ENCODE data around the gene PIP4K2A.
A peak's percentile ranks its signal among the peaks of the same experiment; 100 is the strongest.

PIP4K2A gene

DNA sequence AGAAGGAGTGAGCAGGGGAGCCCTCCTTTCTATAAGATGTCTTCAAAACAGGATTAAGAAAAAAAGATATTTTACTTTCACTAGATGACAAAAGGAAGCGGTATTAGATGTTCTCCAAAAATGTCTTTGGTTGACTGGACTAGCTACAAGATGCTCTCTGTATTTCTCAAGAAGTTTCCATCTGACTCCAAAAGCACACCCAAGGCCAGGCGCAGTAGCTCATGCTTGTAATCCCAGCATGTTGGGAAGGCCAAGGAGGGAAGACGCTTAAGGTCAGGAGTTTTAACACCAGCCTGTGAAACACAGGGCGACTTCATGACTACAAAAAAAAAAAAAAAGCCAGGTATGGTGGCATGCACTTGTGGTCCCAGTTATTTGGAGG lies 84.5 kb downstream of the PIP4K2A start:
- Histone ChIP-seq H3K4me3 (ENCODE audit: extremely low read depth, insufficient read depth, low read length, poor library complexity, severe bottlenecking) (no peak overlapping the region), H3K4me1 (ENCODE audit: control insufficient read depth, insufficient read depth, low read length, poor library complexity, severe bottlenecking) (peaks cover 56% of the 10 kb centered on the region), H3K9me3 (ENCODE audit: control insufficient read depth, low read length) (no peaks in the 10 kb centered on the region), H3K36me3 (ENCODE audit: control insufficient read depth, insufficient read depth, low read length) (no peaks in the 10 kb centered on the region), H3K27ac (ENCODE audit: low read depth, low read length, severe bottlenecking) (peak overlapping the region; percentile 52)
- 89 to 100% methylated on average over 1 to 3 of the region's 4 CpGs for WGBS, 2 experiments (ENCODE audit: insufficient coverage in 2 of 2)

DNA sequence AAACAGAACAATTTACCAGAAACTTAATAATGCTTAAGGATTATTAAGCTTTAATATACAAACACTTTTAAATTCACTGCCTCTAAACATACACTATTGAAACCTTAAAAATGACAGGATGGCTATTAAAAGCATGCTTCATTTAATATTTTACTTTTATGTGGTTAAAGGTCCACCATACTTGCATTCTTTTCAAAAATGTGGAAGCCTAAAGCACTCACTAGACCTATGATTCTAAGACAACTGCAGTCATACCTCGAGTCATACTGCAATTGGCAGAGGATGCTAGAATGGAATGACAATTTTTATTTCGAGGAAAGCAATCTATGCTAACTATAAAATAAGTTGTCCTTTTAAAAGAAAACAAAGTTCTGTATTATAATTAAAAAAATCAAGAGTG lies 85.3 kb downstream of the PIP4K2A start:
- no peaks in the 10 kb centered on the region for H3K9me3 ChIP-seq (ENCODE audit: control insufficient read depth, low read length)
- no peak overlapping the region for H3K4me3 ChIP-seq (ENCODE audit: extremely low read depth, insufficient read depth, low read length, poor library complexity, severe bottlenecking)
- H3K36me3 ChIP-seq (ENCODE audit: control insufficient read depth, insufficient read depth, low read length), result no peaks in the 10 kb centered on the region
- H3K27ac ChIP-seq (ENCODE audit: low read depth, low read length, severe bottlenecking), result no peak overlapping the region
- peaks cover 57% of the 10 kb centered on the region for H3K4me1 ChIP-seq (ENCODE audit: control insufficient read depth, insufficient read depth, low read length, poor library complexity, severe bottlenecking)
- WGBS, 2 experiments (ENCODE audit: insufficient coverage in 2 of 2), result no CpG with 5 or more reads among the region's 2 CpGs

DNA sequence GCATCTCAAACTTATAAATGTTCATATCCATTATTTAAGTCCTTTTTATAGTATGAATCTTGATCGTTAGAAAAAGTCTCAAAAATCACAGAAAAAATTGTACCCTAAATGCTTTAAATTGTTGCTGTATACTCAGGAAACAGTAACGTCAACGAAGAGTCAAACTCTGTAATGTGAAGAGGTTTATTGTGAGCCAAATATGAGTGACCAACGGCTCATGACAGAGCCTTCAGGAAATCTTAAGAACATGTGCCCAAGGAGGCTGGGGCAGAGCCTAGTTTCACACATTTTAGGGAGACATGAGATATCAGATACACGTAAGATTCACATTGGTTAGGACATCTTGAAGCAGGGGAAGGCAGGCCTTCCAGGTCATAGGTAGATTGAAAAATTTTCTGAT lies 86.1 kb downstream of the PIP4K2A start:
- Histone ChIP-seq H3K4me3 (ENCODE audit: extremely low read depth, insufficient read depth, low read length, poor library complexity, severe bottlenecking) (no peak overlapping the region), H3K36me3 (ENCODE audit: control insufficient read depth, insufficient read depth, low read length) (no peaks in the 10 kb centered on the region)
- 96 to 97% methylated on average over 4 of the region's 5 CpGs for WGBS, 2 experiments (ENCODE audit: insufficient coverage in 2 of 2)

DNA sequence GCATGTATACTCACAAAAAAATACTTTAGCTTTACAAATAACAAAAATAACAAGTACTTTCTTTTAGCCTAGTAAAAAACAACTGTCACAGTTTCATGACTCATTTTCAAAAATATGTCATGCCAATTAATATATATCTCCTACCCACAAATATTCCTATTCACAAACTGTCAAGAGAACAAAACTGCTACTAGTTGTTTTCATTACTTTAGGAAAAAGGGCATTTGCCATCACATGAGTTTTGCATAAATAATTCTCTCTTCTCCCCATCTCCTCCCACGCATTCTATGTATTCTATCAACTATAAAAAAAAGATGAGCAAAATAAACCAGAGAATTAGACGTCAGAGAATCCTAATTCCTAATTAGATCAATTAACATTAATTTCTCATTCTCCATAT lies 87.6 kb downstream of the PIP4K2A start:
- Histone ChIP-seq H3K4me3 (ENCODE audit: extremely low read depth, insufficient read depth, low read length, poor library complexity, severe bottlenecking) (no peak overlapping the region), H3K9me3 (ENCODE audit: control insufficient read depth, low read length) (no peaks in the 10 kb centered on the region), H3K4me1 (ENCODE audit: control insufficient read depth, insufficient read depth, low read length, poor library complexity, severe bottlenecking) (peaks cover 74% of the 10 kb centered on the region), H3K27ac (ENCODE audit: low read depth, low read length, severe bottlenecking) (peak overlapping the region; percentile 88), H3K36me3 (ENCODE audit: control insufficient read depth, insufficient read depth, low read length) (no peaks in the 10 kb centered on the region)
- 53 to 80% methylated on average over 1 to 2 of the region's 2 CpGs for WGBS, 2 experiments (ENCODE audit: insufficient coverage in 2 of 2)

More for the DNA sequence above, 86.1 kb downstream of the PIP4K2A start:
- H3K9me3 ChIP-seq (ENCODE audit: control insufficient read depth, low read length), result no peaks in the 10 kb centered on the region
- no peak overlapping the region for H3K27ac ChIP-seq (ENCODE audit: low read depth, low read length, severe bottlenecking)
- H3K4me1 ChIP-seq (ENCODE audit: control insufficient read depth, insufficient read depth, low read length, poor library complexity, severe bottlenecking), result peaks cover 65% of the 10 kb centered on the region

DNA sequence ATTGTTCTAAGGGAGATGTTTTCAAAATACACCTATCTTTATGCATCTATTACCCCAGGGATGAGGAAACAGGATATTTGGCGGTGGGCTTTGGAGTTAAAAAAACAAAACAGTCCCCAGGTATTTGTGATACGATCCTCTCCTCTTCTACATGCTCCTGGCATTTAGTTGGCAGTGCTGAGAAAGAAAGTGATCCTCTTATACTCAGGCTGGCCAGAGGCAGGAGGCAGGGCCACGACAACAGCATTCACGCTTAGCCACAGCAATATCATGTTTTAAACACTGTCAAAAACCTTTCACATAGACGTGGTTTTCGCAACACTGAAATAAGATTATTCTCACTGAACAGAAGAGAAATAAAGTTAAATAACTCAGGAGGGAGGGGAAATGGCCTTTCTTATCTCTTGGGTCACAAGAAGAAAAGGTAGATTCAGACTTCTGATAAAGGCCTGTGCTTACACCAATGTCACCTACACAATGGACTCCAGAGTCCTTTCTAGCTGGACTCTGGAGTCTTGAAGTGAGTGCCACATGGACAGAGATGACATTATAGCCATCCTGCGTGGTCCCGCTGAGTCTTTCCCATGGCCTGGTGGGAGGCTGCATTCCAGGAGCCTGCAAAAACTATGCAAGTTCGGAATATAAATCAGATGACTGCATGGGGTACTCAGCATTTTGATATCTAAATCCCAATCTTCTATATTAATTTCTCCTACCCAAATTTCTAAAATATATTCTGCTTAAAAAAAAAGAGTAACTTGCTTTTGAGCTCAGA lies 88.7 kb downstream of the PIP4K2A start:
- Histone ChIP-seq H3K4me3 (ENCODE audit: extremely low read depth, insufficient read depth, low read length, poor library complexity, severe bottlenecking) (no peak overlapping the region), H3K27ac (ENCODE audit: low read depth, low read length, severe bottlenecking) (peak overlapping the region; percentile 88), H3K9me3 (ENCODE audit: control insufficient read depth, low read length) (no peaks in the 10 kb centered on the region), H3K36me3 (ENCODE audit: control insufficient read depth, insufficient read depth, low read length) (no peaks in the 10 kb centered on the region), H3K4me1 (ENCODE audit: control insufficient read depth, insufficient read depth, low read length, poor library complexity, severe bottlenecking) (peaks cover 70% of the 10 kb centered on the region)
- 52 to 54% methylated on average over 2 of the region's 9 CpGs for WGBS, 2 experiments (ENCODE audit: insufficient coverage in 2 of 2)

DNA sequence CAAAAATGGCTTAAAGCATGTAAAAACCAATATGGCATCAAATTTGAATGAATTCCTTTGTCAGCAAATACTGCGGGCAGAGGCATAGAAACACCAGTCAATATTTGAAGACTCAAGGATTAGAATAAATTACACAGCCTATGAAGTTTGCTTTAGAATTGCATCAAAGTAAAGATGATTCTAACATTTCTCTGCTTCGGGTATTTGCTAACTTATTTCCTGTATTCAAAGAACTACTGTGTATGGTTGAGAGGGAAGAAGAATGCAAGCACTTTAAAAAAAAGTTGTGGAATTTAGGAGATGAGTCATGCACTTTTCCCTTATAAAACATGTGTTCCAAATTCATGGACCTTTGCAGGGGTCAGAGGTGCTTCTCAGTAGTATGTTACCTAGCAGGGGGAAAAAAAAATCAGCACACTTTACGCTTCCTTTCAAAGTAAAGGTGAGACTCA lies 90.1 kb downstream of the PIP4K2A start:
- H3K27ac ChIP-seq (ENCODE audit: low read depth, low read length, severe bottlenecking), result peak overlapping the region; percentile 92
- WGBS, 2 experiments (ENCODE audit: insufficient coverage in 2 of 2), result 100% methylated on average over 1 to 2 of the region's 3 CpGs
- no peak overlapping the region for H3K4me3 ChIP-seq (ENCODE audit: extremely low read depth, insufficient read depth, low read length, poor library complexity, severe bottlenecking)
- H3K4me1 ChIP-seq (ENCODE audit: control insufficient read depth, insufficient read depth, low read length, poor library complexity, severe bottlenecking), result peaks cover 73% of the 10 kb centered on the region
- H3K36me3 ChIP-seq (ENCODE audit: control insufficient read depth, insufficient read depth, low read length), result no peaks in the 10 kb centered on the region
- no peaks in the 10 kb centered on the region for H3K9me3 ChIP-seq (ENCODE audit: control insufficient read depth, low read length)

DNA sequence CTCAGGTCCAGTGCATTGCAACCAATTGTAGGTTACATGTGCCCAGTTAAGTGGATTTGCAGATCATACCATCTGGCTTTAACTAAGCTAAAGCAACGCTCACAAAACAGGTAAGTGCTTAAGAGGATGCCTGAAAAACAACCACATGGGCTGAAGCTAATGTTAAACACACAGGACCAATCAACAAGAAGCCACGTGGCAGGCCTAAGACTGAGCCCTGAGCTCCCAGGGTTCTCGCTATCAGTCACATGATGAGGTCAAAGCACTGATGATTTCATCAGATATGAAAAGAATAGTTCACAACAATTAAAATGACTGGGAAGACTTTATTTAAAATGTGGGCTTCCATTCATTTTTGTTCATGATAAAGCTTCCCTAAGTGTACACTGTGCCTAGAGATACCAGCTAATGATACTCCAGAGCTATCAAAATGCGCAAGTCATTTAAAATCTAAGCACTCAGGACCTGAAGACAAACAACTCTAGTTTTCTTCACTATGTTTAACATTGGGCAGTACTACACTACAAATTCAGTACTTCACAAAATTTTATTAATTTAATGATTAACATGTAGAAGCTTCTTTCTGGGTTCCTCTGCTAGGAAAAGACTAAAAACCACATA lies 90.6 kb downstream of the PIP4K2A start:
- Histone ChIP-seq H3K9me3 (ENCODE audit: control insufficient read depth, low read length) (no peaks in the 10 kb centered on the region), H3K4me1 (ENCODE audit: control insufficient read depth, insufficient read depth, low read length, poor library complexity, severe bottlenecking) (peaks cover 77% of the 10 kb centered on the region), H3K27ac (ENCODE audit: low read depth, low read length, severe bottlenecking) (peak overlapping the region; percentile 92), H3K4me3 (ENCODE audit: extremely low read depth, insufficient read depth, low read length, poor library complexity, severe bottlenecking) (no peak overlapping the region), H3K36me3 (ENCODE audit: control insufficient read depth, insufficient read depth, low read length) (no peaks in the 10 kb centered on the region)
- WGBS, 2 experiments (ENCODE audit: insufficient coverage in 2 of 2), result 94 to 96% methylated on average over 1 to 3 of the region's 4 CpGs

DNA sequence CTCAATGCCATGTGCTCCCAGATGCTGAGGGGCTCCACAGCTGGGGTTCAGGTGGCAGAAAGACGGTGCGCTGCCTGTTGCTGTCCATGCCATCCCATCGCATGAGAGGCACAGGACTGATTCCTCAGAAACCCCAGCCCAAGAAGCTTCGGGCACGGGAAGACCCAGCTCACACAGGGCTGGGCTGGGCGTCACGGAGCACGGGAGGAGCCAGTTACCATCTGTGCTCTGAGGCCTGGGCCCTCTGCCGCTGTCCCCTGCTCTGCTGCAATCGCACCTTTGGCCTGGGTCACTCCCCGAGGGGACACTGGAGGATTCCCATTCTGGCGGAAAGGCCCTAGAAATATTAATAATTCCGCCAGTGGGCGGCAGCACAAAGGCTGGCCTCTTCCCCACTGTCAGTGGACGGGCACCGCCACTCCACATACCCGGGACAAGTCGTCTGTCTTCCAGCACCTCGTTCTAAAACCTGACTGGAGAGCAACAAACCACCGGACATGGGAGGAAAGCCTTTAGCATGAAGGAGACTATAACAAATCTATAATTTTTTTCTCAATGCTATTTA lies 92.1 kb downstream of the PIP4K2A start:
- Histone ChIP-seq H3K4me3 (ENCODE audit: extremely low read depth, insufficient read depth, low read length, poor library complexity, severe bottlenecking) (no peak overlapping the region), H3K9me3 (ENCODE audit: control insufficient read depth, low read length) (no peaks in the 10 kb centered on the region), H3K36me3 (ENCODE audit: control insufficient read depth, insufficient read depth, low read length) (no peaks in the 10 kb centered on the region), H3K27ac (ENCODE audit: low read depth, low read length, severe bottlenecking) (no peak overlapping the region), H3K4me1 (ENCODE audit: control insufficient read depth, insufficient read depth, low read length, poor library complexity, severe bottlenecking) (peaks cover 74% of the 10 kb centered on the region)
- 93 to 96% methylated on average over 19 to 20 of the region's 20 CpGs for WGBS, 2 experiments (ENCODE audit: insufficient coverage in 2 of 2)

DNA sequence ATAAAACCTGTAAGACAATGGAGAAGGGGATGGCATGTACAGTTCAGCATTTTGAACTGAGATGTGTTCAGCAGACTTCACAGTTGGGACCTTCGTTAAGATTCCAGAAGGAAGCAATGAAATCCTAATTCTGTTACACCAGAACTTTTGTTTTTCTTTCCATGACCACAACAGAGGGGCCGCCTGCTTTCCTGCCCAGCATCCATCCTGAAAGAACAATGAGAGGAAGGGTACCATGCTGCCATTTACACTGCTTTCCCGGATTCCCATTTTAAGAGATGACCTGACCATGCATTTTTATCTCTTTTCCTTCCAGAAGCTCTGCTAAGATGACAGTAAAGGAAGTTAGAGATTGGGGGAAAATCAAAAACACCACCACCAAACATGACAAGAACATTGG lies 92.7 kb downstream of the PIP4K2A start:
- H3K4me1 ChIP-seq (ENCODE audit: control insufficient read depth, insufficient read depth, low read length, poor library complexity, severe bottlenecking), result peaks cover 72% of the 10 kb centered on the region
- no peaks in the 10 kb centered on the region for H3K9me3 ChIP-seq (ENCODE audit: control insufficient read depth, low read length)
- H3K36me3 ChIP-seq (ENCODE audit: control insufficient read depth, insufficient read depth, low read length), result no peaks in the 10 kb centered on the region
- H3K4me3 ChIP-seq (ENCODE audit: extremely low read depth, insufficient read depth, low read length, poor library complexity, severe bottlenecking), result no peak overlapping the region
- WGBS, 2 experiments (ENCODE audit: insufficient coverage in 2 of 2), result 69 to 100% methylated on average over 2 to 3 of the region's 3 CpGs
- no peak overlapping the region for H3K27ac ChIP-seq (ENCODE audit: low read depth, low read length, severe bottlenecking)

DNA sequence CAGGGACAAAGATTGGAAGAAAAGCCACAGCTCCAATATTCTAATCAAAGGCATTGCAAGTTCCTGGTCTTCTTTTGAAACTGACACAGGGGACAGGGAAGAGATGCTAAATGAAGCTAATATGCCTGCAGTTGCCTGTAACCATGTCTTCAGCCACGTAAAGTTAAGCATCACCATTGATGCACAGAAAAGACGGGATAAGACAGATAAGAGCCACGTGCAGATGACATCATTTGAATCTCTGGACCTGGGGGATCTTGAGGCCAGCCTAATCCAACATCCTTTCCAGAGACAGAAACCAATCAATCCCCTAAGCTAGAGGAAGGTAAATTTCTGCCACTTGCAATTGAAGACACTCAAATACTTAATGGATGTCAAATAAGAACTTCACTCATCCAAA lies 93.4 kb downstream of the PIP4K2A start:
- no peak overlapping the region for H3K4me3 ChIP-seq (ENCODE audit: extremely low read depth, insufficient read depth, low read length, poor library complexity, severe bottlenecking)
- peaks cover 72% of the 10 kb centered on the region for H3K4me1 ChIP-seq (ENCODE audit: control insufficient read depth, insufficient read depth, low read length, poor library complexity, severe bottlenecking)
- no peak overlapping the region for H3K27ac ChIP-seq (ENCODE audit: low read depth, low read length, severe bottlenecking)
- H3K9me3 ChIP-seq (ENCODE audit: control insufficient read depth, low read length), result no peaks in the 10 kb centered on the region
- no peaks in the 10 kb centered on the region for H3K36me3 ChIP-seq (ENCODE audit: control insufficient read depth, insufficient read depth, low read length)
- 94 to 100% methylated on average over 1 to 2 of the region's 3 CpGs for WGBS, 2 experiments (ENCODE audit: insufficient coverage in 2 of 2)

Measured in mesodermal cell (in vitro differentiated cells).